CD4-positive, alpha-beta T cell treated with Interleukin-15 for 1 hour (primary cell): ENCODE results near the gene NEDD4.
"Not testable (repeated sequence)": the region's sequence is repeated elsewhere in the genome, so short reads cannot be mapped to it uniquely, and the experiment has no call there.

ENCODE experiments used
- DNase-seq: peaks from one replicate; pipeline ENCODE4 v3.0.0-alpha.2; 2020

Gene NEDD4

DNA sequence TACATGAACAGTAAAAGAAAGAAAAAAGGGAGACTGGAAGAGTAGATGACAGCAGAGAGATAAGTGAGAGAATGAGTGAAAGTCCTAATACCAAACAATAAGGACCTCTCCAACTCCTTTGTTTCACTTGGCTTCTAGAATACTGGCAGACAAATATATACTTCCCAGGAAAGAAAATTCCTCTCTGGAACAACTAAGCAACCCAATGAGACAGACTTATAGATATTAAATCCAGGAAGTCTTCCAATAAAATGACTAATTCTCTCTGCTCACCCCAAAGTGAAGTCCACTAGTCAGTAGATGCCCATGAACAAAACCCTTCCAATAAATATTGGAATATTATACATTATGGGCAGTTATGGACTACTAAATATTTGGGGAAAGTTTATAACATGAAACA lies 114.2 kb downstream of the NEDD4 start:
- DNase-seq = no peak

DNA sequence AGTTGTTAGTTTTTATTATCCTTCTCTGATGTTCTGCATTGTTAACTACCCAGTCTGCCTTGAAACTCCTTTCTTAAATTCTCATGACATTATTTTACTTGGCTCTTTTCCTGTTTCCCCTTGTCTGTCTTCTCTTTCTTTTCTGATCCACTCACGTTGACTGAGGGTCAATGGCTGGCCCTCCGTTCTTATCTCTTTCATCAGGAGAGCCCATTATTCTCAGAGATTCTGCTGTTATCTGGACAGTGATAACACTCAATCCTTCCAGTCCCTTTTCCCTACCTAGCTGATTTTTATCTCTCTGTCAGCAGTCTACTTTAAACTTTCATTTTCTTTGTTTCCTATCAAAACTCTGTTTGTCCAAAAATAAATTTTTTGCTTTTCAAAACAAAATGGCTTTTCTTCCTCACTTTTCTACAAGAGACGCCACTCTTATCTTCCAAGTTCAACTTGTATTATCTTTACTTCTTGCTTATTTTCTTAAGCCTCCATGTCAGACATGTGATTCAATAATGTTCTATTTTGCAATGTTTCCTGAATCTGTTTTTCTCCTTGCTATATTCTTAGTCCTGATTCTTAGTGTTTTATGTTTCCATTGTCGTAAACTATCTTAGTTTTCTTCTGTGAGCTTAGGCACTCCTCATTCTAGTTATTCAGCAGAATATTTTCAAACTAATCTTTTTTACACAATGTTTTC lies 120.2 kb downstream of the NEDD4 start:
- no peak for DNase-seq

DNA sequence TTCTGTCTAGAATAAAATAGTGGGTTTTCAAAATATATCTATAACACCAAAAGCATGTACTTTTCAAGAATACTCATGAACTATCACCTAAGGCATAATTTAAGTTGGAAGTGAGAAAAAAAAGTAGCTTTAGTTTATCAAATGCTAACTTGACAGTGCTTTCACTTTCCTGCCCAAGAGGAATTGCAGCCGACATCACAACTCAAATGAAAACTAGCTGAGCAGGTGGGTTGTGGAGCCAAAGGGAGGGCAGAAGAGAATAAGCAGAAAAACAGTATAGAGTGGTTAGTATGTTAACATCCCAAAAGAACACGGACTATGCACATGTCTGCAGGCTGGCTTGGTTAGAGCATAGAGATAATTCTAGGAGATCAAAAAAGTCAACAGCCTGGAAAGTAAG lies 120.9 kb downstream of the NEDD4 start:
- no peak for DNase-seq

- no peak for DNase-seq
Measured at GRCh38 chr15:55869660-55870059, 123.8 kb downstream of the NEDD4 start.

DNA sequence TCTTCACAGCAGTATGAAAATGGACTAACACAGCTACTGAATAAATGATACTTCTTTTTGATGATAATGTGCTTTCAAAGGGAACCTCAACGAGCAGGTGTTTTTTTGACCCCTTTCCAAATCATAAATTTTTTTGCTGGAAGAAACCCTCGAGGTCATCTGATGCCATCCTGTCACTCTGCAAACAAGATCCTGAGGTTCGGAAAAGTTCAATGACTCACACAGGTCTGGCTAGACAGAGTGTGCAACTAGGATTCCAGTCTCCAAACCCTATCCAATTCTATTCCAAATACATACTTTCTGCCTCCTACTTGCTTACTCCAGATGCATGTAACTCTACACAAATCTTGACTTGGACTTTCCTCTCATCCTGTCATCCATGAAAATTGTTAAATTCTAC lies 124.7 kb downstream of the NEDD4 start:
- no peak for DNase-seq

DNA sequence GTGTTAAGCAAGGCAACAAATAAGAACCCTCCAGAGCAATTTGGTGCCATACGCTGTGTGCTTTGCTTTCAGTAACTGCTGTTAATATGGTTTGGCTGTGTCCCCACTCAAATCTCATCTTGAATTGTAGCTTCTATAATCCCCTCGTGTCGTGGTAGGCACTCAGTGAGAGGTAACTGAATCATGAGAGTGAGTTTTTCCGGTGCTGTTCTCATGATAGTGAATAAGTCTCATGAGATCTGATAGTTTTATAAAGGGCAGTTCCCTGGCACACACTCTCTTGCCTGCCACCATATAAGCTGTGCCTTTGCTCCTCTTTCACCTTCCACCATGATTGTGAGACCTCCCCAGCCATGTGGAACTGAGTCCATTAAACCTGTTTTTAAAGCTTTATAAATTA lies 125.1 kb downstream of the NEDD4 start:
- DNase-seq = not testable (repeated sequence)

DNA sequence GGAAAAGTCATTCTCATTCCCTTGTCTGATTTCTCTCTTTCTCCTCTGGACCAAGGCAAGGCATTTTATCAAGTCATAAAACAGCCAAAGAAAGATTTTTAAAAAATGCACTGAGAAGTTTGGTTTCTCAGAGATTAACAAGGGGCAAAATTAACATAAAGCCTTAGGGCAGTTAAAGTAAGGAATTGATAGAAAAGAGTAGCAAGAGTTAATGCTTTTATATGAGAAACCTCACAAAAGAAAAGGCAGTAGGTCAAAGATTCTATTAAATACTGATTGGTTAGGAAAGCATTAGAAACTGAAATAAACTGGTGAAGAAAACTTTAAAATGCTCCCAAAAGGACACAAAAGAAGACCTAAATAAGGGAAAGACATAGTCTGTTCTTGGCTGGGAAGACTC lies 129.5 kb downstream of the NEDD4 start:
- no peak for DNase-seq

DNA sequence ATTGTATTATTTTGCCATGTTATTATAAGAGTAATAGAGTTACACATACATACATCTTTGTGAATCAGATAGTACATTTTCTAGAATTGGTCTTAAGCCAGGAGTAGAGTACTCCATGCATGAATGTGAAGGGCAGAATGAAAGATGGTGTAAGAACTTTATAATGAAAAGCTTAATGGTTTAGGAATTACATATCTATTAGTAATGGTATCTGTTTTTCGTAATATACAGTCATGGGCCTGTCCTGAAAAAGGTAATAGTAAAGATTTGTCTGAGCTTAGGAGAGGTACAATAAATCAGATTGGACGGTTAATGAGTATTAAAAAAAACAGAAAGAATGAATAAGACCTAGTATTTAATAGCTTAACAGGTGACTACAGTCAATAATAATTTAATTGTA lies 132.3 kb downstream of the NEDD4 start:
- DNase-seq = no peak

DNA sequence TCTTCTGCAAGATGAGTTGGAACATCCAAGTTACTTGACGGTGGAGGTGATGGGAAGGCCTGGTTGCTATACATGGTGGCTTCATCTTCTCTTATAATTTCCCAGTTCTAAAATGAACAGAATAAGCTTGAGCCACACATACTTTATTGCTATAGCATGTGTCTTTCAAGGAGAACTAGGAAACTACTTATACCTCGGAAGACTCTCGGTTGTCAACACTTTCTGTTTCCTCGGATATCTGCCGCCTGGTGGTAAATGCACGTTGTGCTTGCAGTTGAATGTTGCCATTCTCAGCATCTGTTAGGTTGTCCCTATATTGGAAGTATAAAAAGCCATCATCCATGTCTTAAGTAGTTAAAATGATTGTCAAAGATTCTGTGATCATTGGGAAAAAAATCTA lies 132.9 kb downstream of the NEDD4 start:
- no peak for DNase-seq

DNA sequence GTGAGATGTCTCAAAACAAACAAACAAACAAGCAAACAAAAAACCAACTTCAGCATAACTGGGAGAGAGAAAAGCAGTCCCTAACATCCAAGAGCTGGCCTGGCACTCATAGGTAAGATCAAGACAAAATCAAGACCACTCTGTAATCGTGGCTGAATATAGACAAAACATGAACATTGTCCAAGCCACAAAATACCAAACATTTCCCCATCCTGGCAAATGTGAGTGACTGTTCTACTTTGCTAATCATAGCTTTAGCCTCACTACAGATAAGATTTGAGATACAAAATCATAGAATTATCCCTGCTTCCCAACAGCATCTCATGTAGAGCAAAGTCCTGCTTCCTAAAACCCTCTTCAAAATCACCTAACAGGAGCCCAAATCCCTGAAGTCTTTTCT lies 133.7 kb downstream of the NEDD4 start:
- no peak for DNase-seq

GRCh38 chr15:55858661-55859060 lies 134.8 kb downstream of the NEDD4 start:
- no peak for DNase-seq

GRCh38 chr15:55856506-55857164 lies 136.8 kb downstream of the NEDD4 start:
- DNase-seq = no peak

DNA sequence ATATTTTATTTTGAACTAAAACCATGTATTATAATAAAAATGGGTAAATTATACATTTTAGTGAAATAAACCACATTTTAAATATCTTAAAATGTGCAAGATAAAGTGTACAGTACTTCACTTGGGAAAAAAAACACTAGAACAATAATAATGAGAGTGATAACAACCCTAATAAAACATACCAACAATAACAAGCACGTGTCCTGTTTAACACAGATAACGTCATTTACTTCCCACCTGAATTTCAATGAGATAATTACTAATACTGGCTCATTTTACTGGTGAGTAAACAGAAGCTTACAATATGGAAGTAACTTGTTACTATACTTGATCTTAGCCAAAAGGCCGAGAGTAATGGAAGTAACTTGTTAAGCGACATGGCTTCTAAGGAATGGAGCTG lies 140.3 kb downstream of the NEDD4 start:
- DNase-seq = no peak

DNA sequence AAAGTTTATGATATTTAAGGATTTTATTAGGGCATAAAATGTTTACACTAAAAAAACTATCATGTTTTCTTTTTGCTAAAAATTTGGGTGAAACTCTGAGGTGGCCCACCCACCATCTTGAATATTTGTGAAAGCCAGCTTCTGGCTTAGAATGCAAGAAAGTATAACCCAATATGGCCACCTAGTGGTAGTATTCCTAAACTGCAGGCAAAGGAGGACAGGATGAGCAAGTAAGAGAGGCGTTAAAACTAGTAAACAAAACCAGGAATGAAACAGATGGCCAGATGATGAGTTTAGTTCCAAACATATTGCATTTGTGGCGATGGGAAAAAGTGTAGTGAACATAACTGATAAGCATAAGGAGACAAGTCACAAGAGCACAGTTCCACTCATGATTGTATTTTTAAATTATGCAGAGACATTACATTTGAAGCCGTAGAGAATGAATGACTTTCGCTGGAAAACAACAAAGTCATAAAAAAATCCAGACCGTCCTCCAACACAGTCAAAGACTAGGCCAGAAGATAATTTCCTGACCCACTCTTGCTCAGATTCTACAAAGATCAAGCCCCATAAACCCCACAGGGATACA lies 147.2 kb downstream of the NEDD4 start:
- no peak for DNase-seq

- DNase-seq = not testable (repeated sequence)
Measured at GRCh38 chr15:55842897-55843296, 150.5 kb downstream of the NEDD4 start.

DNA sequence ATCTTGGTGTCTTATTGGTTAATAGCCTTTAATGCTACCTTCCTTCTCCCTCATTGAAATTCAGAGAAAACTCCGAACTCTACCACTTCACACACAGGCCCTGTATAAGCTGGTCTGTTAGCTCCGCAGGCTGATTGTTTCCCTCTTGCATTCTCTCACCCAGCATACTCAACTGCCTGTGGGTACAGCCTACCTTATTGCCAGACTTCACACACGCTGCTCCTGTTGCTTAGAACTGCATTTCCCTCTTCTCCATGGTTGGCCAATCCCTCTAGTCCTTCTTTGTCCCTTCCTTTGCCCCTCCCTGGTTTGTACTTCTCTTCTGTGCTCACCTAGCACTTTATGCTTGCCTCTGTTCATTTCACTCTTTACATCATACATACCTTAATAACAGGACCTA lies 157.5 kb downstream of the NEDD4 start:
- no peak for DNase-seq

DNA sequence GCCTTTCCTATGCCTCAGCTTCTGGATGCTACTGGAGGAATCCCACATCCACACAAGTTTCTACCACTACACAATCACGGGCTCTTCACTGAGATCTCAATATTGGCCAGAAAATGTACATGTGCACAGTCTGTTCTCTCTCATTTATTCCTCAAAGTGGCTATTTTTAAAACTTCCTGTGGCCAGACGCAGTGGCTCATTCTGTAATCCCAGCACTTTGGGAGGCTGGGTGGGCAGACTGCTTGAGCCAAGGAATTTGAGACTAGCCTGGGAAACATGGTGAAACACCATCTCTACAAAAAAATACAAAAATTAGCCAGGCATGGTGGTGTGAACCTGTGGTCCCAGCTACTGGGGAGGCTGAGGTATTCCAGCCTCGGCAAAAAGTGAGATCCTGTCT lies 159.1 kb downstream of the NEDD4 start:
- no peak for DNase-seq

GRCh38 chr15:55829826-55830225 lies 163.6 kb downstream of the NEDD4 start:
- DNase-seq = no peak

- no peak for DNase-seq
Measured at GRCh38 chr15:55827955-55828354, 165.5 kb downstream of the NEDD4 start.

- DNase-seq = no peak
Measured at GRCh38 chr15:55827204-55827603, 166.2 kb downstream of the NEDD4 start.

DNA sequence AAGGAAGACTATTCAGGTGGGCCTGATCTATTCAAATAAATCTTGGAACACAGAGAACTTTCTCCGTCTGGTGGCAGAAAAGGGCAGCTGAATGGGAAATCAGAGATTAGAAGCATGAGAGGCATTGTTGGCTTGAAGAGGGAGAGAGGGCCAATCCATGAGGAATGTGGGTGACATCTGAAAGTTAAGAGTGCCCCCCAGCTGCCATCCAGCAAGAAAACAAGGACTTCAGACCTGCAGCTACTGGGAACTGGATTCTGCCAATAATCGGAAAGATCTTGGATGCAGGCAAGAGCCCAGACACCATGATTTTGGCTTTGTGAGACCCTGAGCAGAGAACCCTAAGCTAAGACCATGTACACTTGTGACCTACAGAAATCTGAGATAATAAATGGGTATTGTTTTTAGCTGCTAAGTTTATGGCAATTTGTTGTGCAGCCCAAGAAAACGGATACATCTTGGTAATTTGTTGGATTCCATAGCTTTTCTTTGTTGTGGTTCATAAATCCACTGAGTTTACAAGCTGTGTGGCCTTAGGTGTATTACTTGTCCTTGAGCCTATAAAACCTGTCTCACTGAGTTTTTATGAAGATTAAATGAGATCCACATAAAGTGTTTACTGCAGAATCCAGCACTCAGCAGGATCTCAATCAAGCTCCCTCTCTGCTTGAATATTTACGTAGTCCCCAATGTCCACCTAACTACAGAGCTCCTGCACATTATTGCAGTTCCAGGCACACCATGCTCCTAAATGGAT lies 168.4 kb downstream of the NEDD4 start:
- DNase-seq = no peak

DNA sequence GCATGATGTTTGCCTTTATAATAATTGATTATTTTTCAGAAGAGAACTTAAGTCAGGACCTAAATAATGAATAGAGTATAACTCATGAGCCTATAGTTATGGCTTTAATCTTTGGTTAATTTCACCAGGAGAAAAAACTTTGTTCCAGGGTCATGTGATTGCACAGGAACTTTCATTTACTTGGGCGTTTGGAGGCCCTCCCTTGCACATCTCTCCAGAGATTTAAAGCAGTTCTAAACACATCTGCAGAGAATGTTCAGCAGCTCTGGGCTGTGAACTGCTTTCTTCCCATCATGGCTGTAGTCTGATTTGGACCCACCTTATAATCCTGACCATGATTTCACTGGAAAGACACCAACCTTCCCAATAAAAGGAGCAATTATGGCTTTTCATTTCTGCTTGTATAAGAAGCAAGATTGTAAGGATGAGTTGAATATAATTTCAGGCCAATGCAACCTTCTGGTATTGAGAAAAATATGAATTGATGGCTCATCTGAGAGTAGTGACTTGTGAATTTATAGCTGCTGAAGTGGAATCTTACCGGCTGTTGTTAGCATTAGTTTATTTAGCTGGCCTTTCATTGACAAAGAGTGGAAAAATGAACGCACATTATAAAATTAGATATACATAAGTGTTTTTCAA lies 169.6 kb downstream of the NEDD4 start:
- no peak for DNase-seq

- no peak for DNase-seq
Measured at GRCh38 chr15:55823191-55823670, 170.2 kb downstream of the NEDD4 start.
